ENCODE measurements around the gene DHFR2. TPM values are rescaled to one million over a fixed set of nuclear protein-coding genes. Genes with fewer than 3 reads are reported as not detected.

DHFR2 gene
- total and polyA plus RNA-seq, 4 donors, result 2.3 to 3.9 (median 2.5) TPM

DNA sequence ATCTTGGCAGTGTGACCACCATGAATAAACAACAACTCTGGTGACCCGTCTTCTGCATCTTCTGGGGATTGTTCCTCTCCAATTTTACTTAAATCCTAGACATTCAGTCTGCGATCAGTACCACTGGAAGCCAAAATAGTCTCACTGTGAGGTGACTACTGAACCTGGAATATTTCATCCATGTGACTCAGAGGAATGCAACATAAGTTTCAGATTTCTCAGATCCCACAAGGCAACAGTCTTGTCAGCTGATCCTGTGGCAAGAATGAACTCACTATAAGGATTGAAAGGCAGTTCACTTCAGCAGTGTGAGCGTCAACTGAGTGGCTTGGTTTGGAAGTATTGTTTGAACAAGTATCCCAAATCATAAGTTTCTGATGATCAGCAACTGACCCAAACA lies 13.3 kb upstream of the DHFR2 start:
- H3K4me1 ChIP-seq (ENCODE audit: control insufficient read depth in 4 of 4, insufficient read depth in 4 of 4, low read length in 3 of 4), result no peaks in the 10 kb centered on the region
- no peaks in the 10 kb centered on the region for H3K27me3 ChIP-seq (ENCODE audit: control insufficient read depth in 4 of 4, insufficient read depth in 4 of 4, low read length in 3 of 4)
- 94% methylated on average over 3 of the region's 3 CpGs for WGBS
- no peak overlapping the region for H3K27ac ChIP-seq (ENCODE audit: low read depth in 1 of 2, low read length in 2 of 2)
- H3K9ac ChIP-seq (ENCODE audit: low read depth in 1 of 2, low read length in 2 of 2), result no peak overlapping the region
- no peak for DNase-seq (ENCODE audit: low spot score)
- TF ChIP-seq SP1 (IDR thresholded peaks at IDR 0.05) (no peak), TAF1 (conservative IDR thresholded peaks at IDR 0.05) (no peak), ATF3 (IDR thresholded peaks at IDR 0.05) (no peak), RAD21 (IDR thresholded peaks at IDR 0.05) (no peak), GABPA (IDR thresholded peaks at IDR 0.05 in 1 of 2, conservative IDR thresholded peaks at IDR 0.05 in 1 of 2) (no peak), YY1 (IDR thresholded peaks at IDR 0.05) (no peak), HNF4G (IDR thresholded peaks at IDR 0.05) (no peak), EGR1 (IDR thresholded peaks at IDR 0.05; ENCODE audit: low read depth in 2 of 2) (no peak), ZBTB33 (IDR thresholded peaks at IDR 0.05) (no peak), RXRA (IDR thresholded peaks at IDR 0.05) (no peak), CTCF (IDR thresholded peaks at IDR 0.05; ENCODE audit: low read depth, low read length, missing input control) (no peak), JUND (IDR thresholded peaks at IDR 0.05) (no peak), FOXA1 (IDR thresholded peaks at IDR 0.05) (no peak), FOXA2 (IDR thresholded peaks at IDR 0.05) (no peak), HNF4A (conservative IDR thresholded peaks at IDR 0.05) (no peak), NR2F2 (IDR thresholded peaks at IDR 0.05) (no peak)
- TF ChIP-seq, protein P1, sequence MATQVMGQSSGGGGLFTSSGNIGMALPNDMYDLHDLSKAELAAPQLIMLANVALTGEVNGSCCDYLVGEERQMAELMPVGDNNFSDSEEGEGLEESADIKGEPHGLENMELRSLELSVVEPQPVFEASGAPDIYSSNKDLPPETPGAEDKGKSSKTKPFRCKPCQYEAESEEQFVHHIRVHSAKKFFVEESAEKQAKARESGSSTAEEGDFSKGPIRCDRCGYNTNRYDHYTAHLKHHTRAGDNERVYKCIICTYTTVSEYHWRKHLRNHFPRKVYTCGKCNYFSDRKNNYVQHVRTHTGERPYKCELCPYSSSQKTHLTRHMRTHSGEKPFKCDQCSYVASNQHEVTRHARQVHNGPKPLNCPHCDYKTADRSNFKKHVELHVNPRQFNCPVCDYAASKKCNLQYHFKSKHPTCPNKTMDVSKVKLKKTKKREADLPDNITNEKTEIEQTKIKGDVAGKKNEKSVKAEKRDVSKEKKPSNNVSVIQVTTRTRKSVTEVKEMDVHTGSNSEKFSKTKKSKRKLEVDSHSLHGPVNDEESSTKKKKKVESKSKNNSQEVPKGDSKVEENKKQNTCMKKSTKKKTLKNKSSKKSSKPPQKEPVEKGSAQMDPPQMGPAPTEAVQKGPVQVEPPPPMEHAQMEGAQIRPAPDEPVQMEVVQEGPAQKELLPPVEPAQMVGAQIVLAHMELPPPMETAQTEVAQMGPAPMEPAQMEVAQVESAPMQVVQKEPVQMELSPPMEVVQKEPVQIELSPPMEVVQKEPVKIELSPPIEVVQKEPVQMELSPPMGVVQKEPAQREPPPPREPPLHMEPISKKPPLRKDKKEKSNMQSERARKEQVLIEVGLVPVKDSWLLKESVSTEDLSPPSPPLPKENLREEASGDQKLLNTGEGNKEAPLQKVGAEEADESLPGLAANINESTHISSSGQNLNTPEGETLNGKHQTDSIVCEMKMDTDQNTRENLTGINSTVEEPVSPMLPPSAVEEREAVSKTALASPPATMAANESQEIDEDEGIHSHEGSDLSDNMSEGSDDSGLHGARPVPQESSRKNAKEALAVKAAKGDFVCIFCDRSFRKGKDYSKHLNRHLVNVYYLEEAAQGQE (IDR thresholded peaks at IDR 0.05), result no peak
- TF ChIP-seq, protein P2, sequence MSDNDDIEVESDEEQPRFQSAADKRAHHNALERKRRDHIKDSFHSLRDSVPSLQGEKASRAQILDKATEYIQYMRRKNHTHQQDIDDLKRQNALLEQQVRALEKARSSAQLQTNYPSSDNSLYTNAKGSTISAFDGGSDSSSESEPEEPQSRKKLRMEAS (IDR thresholded peaks at IDR 0.05), result no peak
- peaks cover 0 to 8% (median 2%) of the 10 kb centered on the region in 4 donors for H3K36me3 ChIP-seq (ENCODE audit: control insufficient read depth in 4 of 4, insufficient read depth in 3 of 4, low read depth in 1 of 4, low read length in 3 of 4)
- H3K4me3 ChIP-seq (ENCODE audit: low read depth in 1 of 3, low read length in 3 of 3), result no peak overlapping the region
- H3K9me3 ChIP-seq (ENCODE audit: control insufficient read depth in 4 of 4, low read length in 3 of 4), result no peaks in the 10 kb centered on the region

All from liver (tissue), 9 donors.